Muscle of back (tissue), 11 donors: ENCODE measurements around the gene TAC4. TPM values are rescaled to one million over a fixed set of nuclear protein-coding genes. Genes with fewer than 3 reads are reported as not detected.

Experiments
- DNase-seq, 3 donors: peaks; one replicate each; pipeline versions ENCODE4 v3.0.0 to v3.0.0-alpha.2; 2013
- polyA plus RNA-seq, 10 donors: library from polyadenylated mRNA; unstranded; fragments of 120-200 nt; gene quantifications; one replicate each; pipeline ENCODE4 v1.2.1, GENCODE V29; 2013; ENCODE audit not compliant: insufficient read length in 10 of 10

Gene TAC4
- polyA plus RNA-seq, 10 donors: 0.69 to 2.2 (median 1.3) TPM

DNA sequence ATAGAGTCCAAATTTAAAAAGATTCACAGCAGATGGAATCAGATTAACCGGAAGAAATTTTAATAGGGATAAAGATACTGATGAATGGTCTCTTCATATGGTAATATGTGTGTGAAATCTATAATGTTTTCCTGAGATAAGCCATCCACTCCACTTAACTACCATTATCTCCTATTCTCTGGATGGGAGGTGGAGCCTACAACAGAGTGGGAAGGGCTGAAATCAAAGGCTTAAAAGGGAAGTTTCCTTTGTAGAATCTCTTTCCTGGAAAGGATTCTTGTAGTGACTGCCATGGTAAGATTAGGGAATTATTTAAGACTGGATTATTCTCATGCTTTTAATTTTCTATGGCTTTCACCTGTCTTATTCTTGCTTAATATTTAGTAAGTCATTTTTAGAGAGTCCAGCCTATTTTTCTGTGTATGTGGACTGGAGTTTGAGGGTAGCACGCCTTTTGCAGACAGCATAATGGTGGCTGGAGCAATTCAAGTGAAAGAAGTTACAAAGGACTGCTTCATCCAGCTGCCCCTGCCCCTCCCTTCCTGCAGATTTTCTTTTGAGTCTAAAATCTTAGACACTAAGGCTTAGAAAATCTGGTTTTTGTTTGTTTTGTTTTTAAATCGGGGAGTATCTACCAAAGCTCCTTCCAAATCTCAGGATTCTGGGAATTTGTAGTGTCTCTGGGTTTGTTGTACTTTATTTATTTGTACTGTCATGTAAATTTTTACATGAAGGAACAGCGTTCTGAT, 32.9 kb downstream of the TAC4 start:
- DNase-seq: no peak

DNA sequence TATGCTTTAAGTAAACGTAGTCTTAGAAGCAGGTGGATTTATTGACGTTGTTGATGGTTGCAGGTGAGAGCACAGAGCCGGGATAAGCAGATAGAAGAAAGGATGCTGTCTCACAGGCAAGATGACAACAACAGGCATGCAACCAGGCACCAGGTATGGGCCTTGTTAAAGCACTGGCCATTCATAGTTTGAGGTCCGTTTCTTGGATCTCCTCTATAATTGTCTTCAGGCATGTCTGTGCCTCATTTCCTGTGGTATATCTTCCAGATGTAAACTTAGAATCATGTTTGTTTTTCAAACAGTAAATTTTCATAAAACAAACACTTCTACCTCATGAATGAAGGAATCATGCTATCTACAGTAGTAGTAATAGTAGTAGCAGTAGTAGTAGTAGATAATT, 38.8 kb downstream of the TAC4 start:
- no peak for DNase-seq

DNA sequence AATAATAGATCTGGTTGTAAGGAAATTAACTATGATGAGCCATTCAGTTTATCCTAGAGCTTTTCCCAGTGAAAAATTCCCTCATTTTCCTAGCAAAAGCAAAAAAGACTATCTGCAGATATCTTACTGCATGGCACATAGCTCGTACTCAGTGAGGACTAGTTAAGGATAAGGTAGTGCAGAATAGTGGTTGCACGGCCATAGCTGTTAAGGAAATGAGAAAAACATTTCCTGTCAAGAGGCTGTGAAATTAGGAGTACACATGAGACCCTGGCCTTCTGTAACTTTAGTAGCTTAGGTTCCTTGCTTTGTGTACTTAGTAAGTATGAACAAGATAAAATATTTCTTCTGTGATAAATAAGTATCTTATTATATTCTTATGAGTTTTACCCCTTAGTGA, 49.1 kb downstream of the TAC4 start:
- DNase-seq: no peak

DNA sequence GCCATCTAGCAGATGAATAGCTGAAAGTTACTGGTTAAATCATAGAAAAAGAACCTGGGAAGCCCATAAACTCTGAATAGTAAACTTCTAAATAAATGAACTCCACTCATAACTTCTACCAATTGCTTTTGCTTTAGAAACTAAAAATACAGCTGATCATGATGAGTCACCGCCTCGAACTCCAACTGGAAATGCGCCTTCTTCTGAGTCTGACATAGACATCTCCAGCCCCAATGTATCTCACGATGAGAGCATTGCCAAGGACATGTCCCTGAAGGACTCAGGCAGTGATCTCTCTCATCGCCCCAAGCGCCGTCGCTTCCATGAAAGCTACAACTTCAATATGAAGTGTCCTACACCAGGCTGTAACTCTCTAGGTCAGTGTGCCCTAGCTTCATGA, 49.7 kb downstream of the TAC4 start:
- no peak for DNase-seq

DNA sequence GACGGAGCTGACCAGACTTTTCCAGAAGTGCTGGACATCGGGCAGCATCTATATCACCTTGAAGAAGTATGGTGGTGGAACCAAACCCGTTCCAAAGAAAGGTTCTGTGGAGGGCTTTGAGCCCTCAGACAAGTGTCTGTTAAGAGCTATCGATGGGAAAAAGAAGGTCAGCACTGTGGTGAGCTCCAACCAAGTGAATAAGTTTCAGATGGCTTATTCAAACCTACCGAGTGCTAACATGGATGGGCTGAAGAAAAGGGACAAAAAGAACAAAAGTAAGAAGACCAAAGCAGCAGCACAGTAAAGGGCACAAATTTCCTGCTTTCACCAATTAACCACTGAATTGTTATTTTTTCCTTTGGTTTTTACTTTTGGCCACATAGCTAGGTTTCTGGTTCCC, 52.5 kb downstream of the TAC4 start:
- DNase-seq: no peak

DNA sequence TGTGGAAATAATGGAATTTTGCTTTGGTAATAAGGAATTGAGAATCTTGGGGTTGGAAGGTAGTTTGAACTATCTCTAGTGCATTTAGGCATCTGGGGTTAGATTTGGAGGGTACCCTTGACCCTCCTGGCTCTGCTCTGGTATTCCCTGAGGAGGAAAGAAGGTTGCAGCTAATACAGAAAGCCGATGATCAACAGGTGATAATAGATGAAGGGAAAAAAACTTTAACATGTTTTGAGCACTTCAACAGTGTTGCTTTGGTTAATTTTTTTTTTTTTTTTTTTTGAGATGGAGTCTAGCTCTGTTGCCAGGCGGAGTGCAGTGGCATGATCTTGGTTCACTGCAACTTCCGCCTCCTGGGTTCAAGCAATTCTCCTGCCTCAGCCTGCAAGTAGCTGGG, 54.6 kb downstream of the TAC4 start:
- no peak for DNase-seq

DNA sequence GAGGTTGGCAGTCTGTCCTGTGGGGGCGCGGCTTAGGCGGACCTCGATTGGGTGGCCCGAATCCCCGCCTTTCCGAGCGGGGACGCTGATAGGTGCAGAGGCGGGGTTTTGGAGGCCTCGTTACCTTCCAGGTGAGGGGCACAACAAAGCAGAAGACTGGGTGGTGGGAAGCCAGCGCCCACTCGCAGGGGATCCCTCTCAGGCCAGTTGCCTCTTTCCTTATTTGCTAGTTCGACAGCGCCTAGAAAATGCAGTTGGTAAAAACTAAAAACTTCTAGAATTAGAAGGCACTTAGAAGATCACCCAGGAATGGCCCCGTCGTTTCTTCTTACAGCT, 58.7 kb downstream of the TAC4 start:
- DNase-seq: no peak

GRCh38 chr17:49788478-49789242, 59.2 kb downstream of the TAC4 start, which contains the start of gene KAT7:
KAT7 (plus strand) TSS chr17:49788681; CDS start chr17:49788835, 154 bp downstream.
- peak; percentile 100 for DNase-seq

Other genes with a start within 250 kb of the TAC4 start
- 10 to 100 TPM; 46.6 to 57.4 (median 50.7) TPM for gene SPOP, start 170.0 kb downstream of the TAC4 start, polyA plus RNA-seq
- 10 to 100 TPM; 45.7 to 63.8 (median 54.2) TPM for gene SLC35B1, start 140.1 kb downstream of the TAC4 start, polyA plus RNA-seq
- gene FAM117A, start 83.9 kb downstream of the TAC4 start, polyA plus RNA-seq: 10 to 100 TPM; 12.7 to 25.1 (median 18.0) TPM
- gene KAT7, start 59.4 kb downstream of the TAC4 start, polyA plus RNA-seq: 10 to 100 TPM; 21.9 to 35.2 (median 27.7) TPM
- under 1 TPM in 9 of 10 donors, not detected in 1; 0.11 to 0.80 (median 0.17) TPM for gene DLX4, start 121.1 kb upstream of the TAC4 start, polyA plus RNA-seq
- gene DLX3, start 147.2 kb upstream of the TAC4 start, polyA plus RNA-seq: 1 to 10 TPM in 2 of 10 donors, under 1 TPM in 4, not detected in 4; 0.05 to 2.8 (median 0.09) TPM
- gene ITGA3, start 208.0 kb upstream of the TAC4 start, polyA plus RNA-seq: 10 to 100 TPM; 17.1 to 35.8 (median 23.9) TPM
- 10 to 100 TPM; 39.8 to 69.0 (median 50.6) TPM for gene PDK2, start 247.3 kb upstream of the TAC4 start, polyA plus RNA-seq